Testis (tissue), 3 donors: Measurements from ENCODE around the gene CDC42. TPM values are rescaled to one million over a fixed set of nuclear protein-coding genes. Genes with fewer than 3 reads are reported as not detected.

Source experiments
- DNase-seq: peaks from one replicate; pipeline ENCODE4 v3.0.0-alpha.2; 2019
- H3K27ac ChIP-seq, 2 donors: fragments of 200-600 bp; sonication (generic); one replicate each; pipeline ENCODE4 v1.5.1; 2019
- H3K27me3 ChIP-seq: fragments of 200-600 bp; sonication (generic); one replicate; pipeline ENCODE4 v1.5.1; 2019
- H3K36me3 ChIP-seq: fragments of 200-600 bp; sonication (generic); one replicate; pipeline ENCODE4 v1.5.1; 2017; ENCODE audit warnings: low read depth; ENCODE audit errors: missing control alignments
- H3K4me1 ChIP-seq: fragments of 200-600 bp; sonication (generic); one replicate; pipeline ENCODE4 v1.5.1; 2019
- H3K4me3 ChIP-seq, 2 donors: fragments of 200-600 bp; sonication (generic); one replicate each; pipeline ENCODE4 v1.5.1; 2017 to 2019
- H3K9me3 ChIP-seq: fragments of 200-600 bp; sonication (generic); one replicate; pipeline ENCODE4 v1.5.1; 2017
- CTCF ChIP-seq, 3 experiments: fragments of 450-650 bp in 2 of 3; fragments of 200-600 bp in 1 of 3; sonication (generic) in 1 of 3; IDR thresholded peaks; one replicate each; pipeline ENCODE4 v1.5.1; 2016 to 2019; ENCODE audit warnings: antibody characterized with exemption in 3 of 3, mild to moderate bottlenecking in 2 of 3, moderate library complexity in 1 of 3
- POLR2A ChIP-seq: fragments of 450-650 bp; IDR thresholded peaks from one replicate; pipeline ENCODE4 v1.6.1; 2017; ENCODE audit warnings: antibody characterized with exemption, mild to moderate bottlenecking, moderate library complexity
- WGBS, 2 donors: methylation state at CpG; one replicate each; pipeline ENCODE4 v1.1.5; 2018; 5-methylcytosine and 5-hydroxymethylcytosine counted together
- intact Hi-C: fragments of 100-400 bp; cut with DNase I; formaldehyde crosslinking; loops from one replicate; pipeline ENCODE4 v1.15.1; 2023; ENCODE audit warnings: low total_unique reads
- polyA plus RNA-seq: library from polyadenylated mRNA; stranded (reverse); fragments of 350-450 nt; fragmentation: Illumina TruSeq; extraction: RNeasy Lipid Tissue Mini Kit (QIAGEN cat#74804); gene quantifications from one replicate; pipeline ENCODE4 v1.2.3, GENCODE V29; 2014; ENCODE audit warnings: low read depth, low replicate concordance; ENCODE audit not compliant: insufficient read depth
- total RNA-seq, 2 donors: library from RNA; depleted of rRNA; stranded (reverse); fragments of >200 nt; gene quantifications; one replicate each; pipeline ENCODE4 v1.2.3, GENCODE V29; 2016

Gene CDC42
- total and polyA plus RNA-seq, 3 donors from 2014 or later, result 139 to 152 (median 147) TPM

GRCh38 chr1:22122273-22123070 is 70.0 kb downstream of the CDC42 start:
- intact Hi-C loops, result no loop called here
- no peaks in the 10 kb centered on the region for H3K36me3 ChIP-seq
- TF ChIP-seq POLR2A (no peak), CTCF (IDR thresholded peaks at IDR 0.05) (no peak)
- no peaks in the 10 kb centered on the region for H3K4me1 ChIP-seq
- H3K27ac ChIP-seq, result no peak overlapping the region
- no peak for DNase-seq
- WGBS, 2 donors, result 86 to 91% methylated on average over 12 to 20 of the region's 21 CpGs
- H3K9me3 ChIP-seq, result no peaks in the 10 kb centered on the region
- no peak overlapping the region for H3K4me3 ChIP-seq
- no peaks in the 10 kb centered on the region for H3K27me3 ChIP-seq

DNA sequence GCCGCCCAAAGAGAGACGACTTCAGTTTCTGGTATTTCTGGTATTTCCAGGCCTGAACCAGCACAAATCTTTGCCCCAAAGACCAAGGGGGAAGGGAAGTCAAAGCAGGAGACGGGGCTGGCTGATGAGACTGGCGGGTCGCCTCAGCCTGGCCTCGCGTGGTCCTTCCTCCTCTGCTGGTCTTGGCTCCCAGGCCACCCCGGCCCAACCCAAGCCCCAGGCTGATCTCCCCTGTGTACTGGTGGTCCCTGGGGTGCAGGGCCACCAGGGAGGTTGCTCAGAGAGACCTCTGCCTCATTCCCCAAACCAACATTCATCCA is 70.5 kb downstream of the CDC42 start:
- no peak for DNase-seq
- H3K4me1 ChIP-seq, result no peaks in the 10 kb centered on the region
- no peak overlapping the region for H3K27ac ChIP-seq
- TF ChIP-seq CTCF (IDR thresholded peaks at IDR 0.05) (no peak), POLR2A (no peak)
- no peaks in the 10 kb centered on the region for H3K9me3 ChIP-seq
- WGBS, 2 donors, result 84 to 90% methylated on average over 8 of the region's 8 CpGs
- H3K36me3 ChIP-seq, result no peaks in the 10 kb centered on the region
- intact Hi-C loops, result no loop called here
- H3K27me3 ChIP-seq, result no peaks in the 10 kb centered on the region
- H3K4me3 ChIP-seq, result no peak overlapping the region

DNA sequence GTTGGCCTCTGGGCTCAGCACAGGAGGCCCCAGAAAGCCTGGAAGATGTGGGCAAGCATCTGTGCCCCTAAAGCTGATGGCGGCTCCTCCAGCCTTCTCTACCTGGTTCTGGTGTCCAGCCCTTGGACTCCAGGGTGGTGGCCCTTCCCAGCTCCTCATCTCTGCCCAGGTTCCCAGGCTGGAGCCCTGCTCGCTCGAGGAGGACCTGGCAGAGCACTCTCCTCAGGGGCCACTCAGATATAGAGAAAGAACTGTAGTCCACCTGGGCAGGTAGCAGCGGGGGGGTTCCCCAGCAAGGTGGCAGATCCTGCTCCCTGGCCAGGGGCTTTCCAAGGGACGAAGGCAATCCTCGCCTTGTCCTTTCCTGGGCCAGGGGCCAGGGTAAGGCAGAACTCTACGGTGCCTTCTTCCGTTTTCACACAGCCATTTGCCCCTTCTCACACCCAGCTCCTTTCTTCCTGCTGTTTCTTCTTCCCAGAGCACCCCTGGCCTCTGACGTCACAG is 71.4 kb downstream of the CDC42 start:
- intact Hi-C loops, result no loop called here
- Histone ChIP-seq H3K4me1 (no peaks in the 10 kb centered on the region), H3K27me3 (no peaks in the 10 kb centered on the region), H3K9me3 (no peaks in the 10 kb centered on the region), H3K27ac (no peak overlapping the region), H3K36me3 (no peaks in the 10 kb centered on the region), H3K4me3 (no peak overlapping the region)
- TF ChIP-seq CTCF (IDR thresholded peaks at IDR 0.05) (no peak), POLR2A (no peak)
- no peak for DNase-seq
- WGBS, 2 donors, result 78 to 94% methylated on average over 7 to 9 of the region's 9 CpGs

- intact Hi-C loops, result no loop called here
- Histone ChIP-seq H3K4me3 (no peak overlapping the region), H3K36me3 (no peaks in the 10 kb centered on the region), H3K27me3 (no peaks in the 10 kb centered on the region), H3K27ac (no peak overlapping the region), H3K4me1 (no peaks in the 10 kb centered on the region), H3K9me3 (no peaks in the 10 kb centered on the region)
- WGBS, 2 donors, result 92 to 97% methylated on average over 8 of the region's 8 CpGs
- no peak for TF ChIP-seq POLR2A
- no peak for TF ChIP-seq CTCF (IDR thresholded peaks at IDR 0.05)
- no peak for DNase-seq
Measured at GRCh38 chr1:22124592-22125229, 72.2 kb downstream of the CDC42 start.
